ENCODE measurements around the gene ARL16.
"Not testable (repeated sequence)": the region's sequence is repeated elsewhere in the genome, so short reads cannot be mapped to it uniquely, and the experiment has no call there.

The ARL16 gene

DNA sequence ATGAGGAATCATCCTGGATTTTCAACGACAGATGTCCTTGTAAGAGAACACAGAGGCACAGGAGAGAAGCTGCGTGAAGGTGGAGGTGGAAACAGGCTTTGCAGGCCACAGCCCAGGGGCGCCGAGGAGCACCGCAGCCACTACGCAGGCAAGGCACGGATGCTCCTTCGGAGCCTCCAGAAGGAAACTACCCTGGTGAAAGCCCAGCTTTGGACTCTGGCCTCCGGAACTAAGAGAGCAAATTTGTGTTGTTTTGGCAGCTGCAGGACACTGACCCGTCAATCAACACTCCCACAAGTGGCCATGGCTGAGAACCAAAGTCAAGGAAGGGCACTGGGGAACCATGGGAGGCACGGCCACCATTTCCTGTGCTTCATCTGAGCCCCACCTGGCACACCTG is 3.4 kb downstream of the ARL16 start:
- Histone ChIP-seq H3K9me3 (ENCODE audit: control insufficient read depth in 2 of 2, low read length in 2 of 2) (no peaks in the 10 kb centered on the region), H3K4me3 (ENCODE audit: low read length in 2 of 2) (no peak overlapping the region), H3K36me3 (ENCODE audit: control insufficient read depth in 2 of 2, insufficient read depth in 2 of 2, low read length in 2 of 2) (peaks cover 0 to 5% of the 10 kb centered on the region in 2 donors), H3K4me1 (ENCODE audit: control insufficient read depth, insufficient read depth, low read length) (peaks cover 19% of the 10 kb centered on the region), H3K9ac (ENCODE audit: low read length in 2 of 2) (no peak overlapping the region), H3K27me3 (ENCODE audit: control insufficient read depth in 1 of 2, insufficient read depth in 2 of 2, low read length in 2 of 2) (no peaks in the 10 kb centered on the region), H3K27ac (ENCODE audit: low read length) (no peak overlapping the region)

GRCh38 chr17:81676906-81677305 is 6.7 kb downstream of the ARL16 start:
- H3K27me3 ChIP-seq (ENCODE audit: control insufficient read depth in 1 of 2, insufficient read depth in 2 of 2, low read length in 2 of 2) = no peaks in the 10 kb centered on the region
- H3K4me3 ChIP-seq (ENCODE audit: low read length in 2 of 2) = no peak overlapping the region
- H3K27ac ChIP-seq (ENCODE audit: low read length) = no peak overlapping the region

GRCh38 chr17:81675515-81676221 is 7.9 kb downstream of the ARL16 start:
- H3K4me1 ChIP-seq (ENCODE audit: control insufficient read depth, insufficient read depth, low read length); H3K27ac ChIP-seq (ENCODE audit: low read length); H3K9me3 ChIP-seq (ENCODE audit: control insufficient read depth in 2 of 2, low read length in 2 of 2); H3K4me3 ChIP-seq (ENCODE audit: low read length in 2 of 2); H3K27me3 ChIP-seq (ENCODE audit: control insufficient read depth in 1 of 2, insufficient read depth in 2 of 2, low read length in 2 of 2); H3K9ac ChIP-seq (ENCODE audit: low read length in 2 of 2): not testable (repeated sequence)
- H3K36me3 ChIP-seq (ENCODE audit: control insufficient read depth in 2 of 2, insufficient read depth in 2 of 2, low read length in 2 of 2) = peaks cover 17 to 23% of the 10 kb centered on the region in 2 donors

More at GRCh38 chr17:81676906-81677305, 6.7 kb downstream of the ARL16 start:
- Histone ChIP-seq H3K9me3 (ENCODE audit: control insufficient read depth in 2 of 2, low read length in 2 of 2) (no peaks in the 10 kb centered on the region), H3K36me3 (ENCODE audit: control insufficient read depth in 2 of 2, insufficient read depth in 2 of 2, low read length in 2 of 2) (peaks cover 9 to 17% of the 10 kb centered on the region in 2 donors), H3K4me1 (ENCODE audit: control insufficient read depth, insufficient read depth, low read length) (no peaks in the 10 kb centered on the region), H3K9ac (ENCODE audit: low read length in 2 of 2) (no peak overlapping the region)

DNA sequence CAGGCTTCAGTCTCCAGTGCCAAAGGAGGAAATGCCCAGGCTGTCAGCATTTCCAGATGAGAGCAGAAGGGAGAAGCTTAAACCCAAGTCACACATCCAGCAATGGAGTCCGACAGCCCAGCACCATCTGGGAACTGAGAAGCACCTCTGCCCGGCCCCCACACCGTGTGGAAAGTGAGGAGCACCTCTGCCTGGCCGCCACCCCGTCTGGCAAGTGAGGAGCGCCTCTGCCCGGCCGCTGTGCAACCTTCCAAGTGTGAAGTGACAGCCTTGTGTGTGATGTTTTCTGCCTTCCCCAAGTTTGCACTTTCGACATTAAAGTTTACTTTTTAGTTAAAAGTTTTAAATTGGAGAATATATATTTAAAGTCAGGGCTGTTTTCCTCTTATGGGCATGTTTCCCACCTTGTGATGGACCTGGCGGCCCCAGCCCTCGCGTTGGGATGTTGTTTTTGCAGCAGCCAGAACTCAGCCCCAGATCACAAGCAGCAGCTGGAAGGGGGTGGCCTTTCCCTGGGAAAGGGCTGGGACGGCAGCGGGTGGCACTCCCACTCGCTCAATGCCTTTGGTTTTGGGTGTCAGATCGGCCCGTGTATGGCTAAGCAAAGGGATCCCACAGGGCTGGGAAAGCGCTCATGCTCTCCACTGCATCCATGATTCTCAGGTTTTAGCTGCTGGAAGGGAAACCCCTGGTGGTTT is 9.9 kb downstream of the ARL16 start:
- Histone ChIP-seq H3K4me3 (ENCODE audit: low read length in 2 of 2) (no peak overlapping the region), H3K27ac (ENCODE audit: low read length) (no peak overlapping the region)

DNA sequence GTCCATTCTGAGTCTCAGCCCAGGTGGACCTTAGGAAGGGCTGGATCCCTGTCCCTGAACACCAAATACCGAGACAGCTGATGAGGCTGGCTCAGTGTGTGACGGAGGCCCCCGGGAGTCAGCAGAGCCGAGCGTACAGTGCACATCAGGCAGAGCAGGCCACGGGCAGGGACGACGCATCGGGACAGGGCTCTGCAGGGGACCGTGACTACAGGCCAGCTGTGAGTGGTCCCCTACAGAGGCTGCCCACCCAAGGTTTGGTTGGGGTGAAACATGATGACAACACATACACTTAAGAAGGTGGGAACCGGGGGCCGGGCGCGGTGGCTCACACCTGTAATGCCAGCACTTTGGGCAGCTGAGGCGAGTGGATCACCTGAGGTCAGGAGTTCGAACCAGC is 10.6 kb downstream of the ARL16 start:
- H3K9me3 ChIP-seq (ENCODE audit: control insufficient read depth in 2 of 2, low read length in 2 of 2) = no peaks in the 10 kb centered on the region
- no peaks in the 10 kb centered on the region for H3K27me3 ChIP-seq (ENCODE audit: control insufficient read depth in 1 of 2, insufficient read depth in 2 of 2, low read length in 2 of 2)
- H3K4me3 ChIP-seq (ENCODE audit: low read length in 2 of 2) = no peak overlapping the region
- H3K9ac ChIP-seq (ENCODE audit: low read length in 2 of 2) = no peak overlapping the region
- H3K27ac ChIP-seq (ENCODE audit: low read length) = no peak overlapping the region
- H3K4me1 ChIP-seq (ENCODE audit: control insufficient read depth, insufficient read depth, low read length) = no peaks in the 10 kb centered on the region
- H3K36me3 ChIP-seq (ENCODE audit: control insufficient read depth in 2 of 2, insufficient read depth in 2 of 2, low read length in 2 of 2) = peaks cover 21 to 22% of the 10 kb centered on the region in 2 donors

More for the DNA sequence above, 9.9 kb downstream of the ARL16 start:
- Histone ChIP-seq H3K36me3 (ENCODE audit: control insufficient read depth in 2 of 2, insufficient read depth in 2 of 2, low read length in 2 of 2) (peaks cover 21 to 22% of the 10 kb centered on the region in 2 donors), H3K9me3 (ENCODE audit: control insufficient read depth in 2 of 2, low read length in 2 of 2) (no peaks in the 10 kb centered on the region), H3K27me3 (ENCODE audit: control insufficient read depth in 1 of 2, insufficient read depth in 2 of 2, low read length in 2 of 2) (no peaks in the 10 kb centered on the region), H3K4me1 (ENCODE audit: control insufficient read depth, insufficient read depth, low read length) (no peaks in the 10 kb centered on the region), H3K9ac (ENCODE audit: low read length in 2 of 2) (no peak overlapping the region)

DNA sequence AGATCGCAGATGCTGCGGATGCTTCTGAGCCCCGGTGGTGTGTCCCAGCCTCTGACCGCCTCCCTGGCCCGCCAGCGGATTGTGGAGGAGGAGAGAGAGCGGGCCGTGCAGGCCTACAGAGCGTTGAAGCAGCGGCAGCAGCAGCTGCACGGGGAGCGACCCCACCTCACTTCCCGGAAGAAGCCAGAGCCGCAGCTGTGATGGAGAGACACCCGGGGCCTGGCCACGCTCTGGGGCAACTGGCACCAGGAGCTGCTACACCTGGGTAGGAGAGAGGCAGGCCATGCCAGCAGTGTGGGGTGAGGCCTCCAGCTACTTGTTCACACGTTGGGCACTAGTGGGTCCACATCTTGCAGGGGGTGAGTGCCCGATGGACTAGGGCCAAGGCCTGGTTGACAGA is 11.1 kb downstream of the ARL16 start:
- H3K4me1 ChIP-seq (ENCODE audit: control insufficient read depth, insufficient read depth, low read length) = no peaks in the 10 kb centered on the region
- no peak overlapping the region for H3K27ac ChIP-seq (ENCODE audit: low read length)
- H3K9ac ChIP-seq (ENCODE audit: low read length in 2 of 2) = no peak overlapping the region
- no peaks in the 10 kb centered on the region for H3K27me3 ChIP-seq (ENCODE audit: control insufficient read depth in 1 of 2, insufficient read depth in 2 of 2, low read length in 2 of 2)
- no peaks in the 10 kb centered on the region for H3K9me3 ChIP-seq (ENCODE audit: control insufficient read depth in 2 of 2, low read length in 2 of 2)
- peaks cover 21 to 22% of the 10 kb centered on the region in 2 donors for H3K36me3 ChIP-seq (ENCODE audit: control insufficient read depth in 2 of 2, insufficient read depth in 2 of 2, low read length in 2 of 2)
- H3K4me3 ChIP-seq (ENCODE audit: low read length in 2 of 2) = no peak overlapping the region

- Histone ChIP-seq H3K4me1 (ENCODE audit: control insufficient read depth, insufficient read depth, low read length) (peaks cover 17% of the 10 kb centered on the region), H3K36me3 (ENCODE audit: control insufficient read depth in 2 of 2, insufficient read depth in 2 of 2, low read length in 2 of 2) (peaks cover 19 to 23% of the 10 kb centered on the region in 2 donors), H3K9ac (ENCODE audit: low read length in 2 of 2) (no peak overlapping the region), H3K9me3 (ENCODE audit: control insufficient read depth in 2 of 2, low read length in 2 of 2) (no peaks in the 10 kb centered on the region), H3K27me3 (ENCODE audit: control insufficient read depth in 1 of 2, insufficient read depth in 2 of 2, low read length in 2 of 2) (no peaks in the 10 kb centered on the region), H3K27ac (ENCODE audit: low read length) (no peak overlapping the region), H3K4me3 (ENCODE audit: low read length in 2 of 2) (peak overlapping the region in 1 of 2 donors; percentile 8)
These were observed 15.8 kb downstream of the ARL16 start for GRCh38 chr17:81667754-81668153.

- peaks cover 10 to 11% of the 10 kb centered on the region in 2 donors for H3K36me3 ChIP-seq (ENCODE audit: control insufficient read depth in 2 of 2, insufficient read depth in 2 of 2, low read length in 2 of 2)
- H3K4me3 ChIP-seq (ENCODE audit: low read length in 2 of 2) = peak within 1 kb of the TSS; percentile 90
- peak within 1 kb of the TSS; percentile 83 to 89 for H3K9ac ChIP-seq (ENCODE audit: low read length in 2 of 2)
- no peaks in the 10 kb centered on the region for H3K9me3 ChIP-seq (ENCODE audit: control insufficient read depth in 2 of 2, low read length in 2 of 2)
- peak within 1 kb of the TSS; percentile 66 for H3K27ac ChIP-seq (ENCODE audit: low read length)
- H3K4me1 ChIP-seq (ENCODE audit: control insufficient read depth, insufficient read depth, low read length) = peaks cover 17% of the 10 kb centered on the region
- H3K27me3 ChIP-seq (ENCODE audit: control insufficient read depth in 1 of 2, insufficient read depth in 2 of 2, low read length in 2 of 2) = no peaks in the 10 kb centered on the region
These were observed 17.0 kb downstream of the ARL16 start, which contains the start of the genes CCDC137 and OXLD1 for GRCh38 chr17:81666342-81667191. Gene CCDC137, plus strand, starts transcription at chr17:81666737. Its CDS starts 30 bp downstream, at chr17:81666767. Gene OXLD1, minus strand, starts transcription at chr17:81666605. Its CDS starts 28 bp downstream, at chr17:81666577.

GRCh38 chr17:81666092-81666341 is 17.6 kb downstream of the ARL16 start:
- H3K9me3 ChIP-seq (ENCODE audit: control insufficient read depth in 2 of 2, low read length in 2 of 2) = no peaks in the 10 kb centered on the region
- peak overlapping the region; percentile 66 for H3K27ac ChIP-seq (ENCODE audit: low read length)
- H3K4me1 ChIP-seq (ENCODE audit: control insufficient read depth, insufficient read depth, low read length) = peaks cover 17% of the 10 kb centered on the region
- H3K27me3 ChIP-seq (ENCODE audit: control insufficient read depth in 1 of 2, insufficient read depth in 2 of 2, low read length in 2 of 2) = no peaks in the 10 kb centered on the region
- H3K36me3 ChIP-seq (ENCODE audit: control insufficient read depth in 2 of 2, insufficient read depth in 2 of 2, low read length in 2 of 2) = peaks cover 5 to 6% of the 10 kb centered on the region in 2 donors
- peak overlapping the region; percentile 90 for H3K4me3 ChIP-seq (ENCODE audit: low read length in 2 of 2)
- peak overlapping the region; percentile 83 to 89 for H3K9ac ChIP-seq (ENCODE audit: low read length in 2 of 2)

GRCh38 chr17:81665205-81666091 is 18.1 kb downstream of the ARL16 start:
- H3K9ac ChIP-seq (ENCODE audit: low read length in 2 of 2) = peak overlapping the region; percentile 83 to 89
- H3K4me1 ChIP-seq (ENCODE audit: control insufficient read depth, insufficient read depth, low read length) = peaks cover 17% of the 10 kb centered on the region
- no peaks in the 10 kb centered on the region for H3K9me3 ChIP-seq (ENCODE audit: control insufficient read depth in 2 of 2, low read length in 2 of 2)
- peak overlapping the region; percentile 66 for H3K27ac ChIP-seq (ENCODE audit: low read length)
- no peaks in the 10 kb centered on the region for H3K27me3 ChIP-seq (ENCODE audit: control insufficient read depth in 1 of 2, insufficient read depth in 2 of 2, low read length in 2 of 2)
- H3K36me3 ChIP-seq (ENCODE audit: control insufficient read depth in 2 of 2, insufficient read depth in 2 of 2, low read length in 2 of 2) = peaks cover 5% of the 10 kb centered on the region in 2 donors
- H3K4me3 ChIP-seq (ENCODE audit: low read length in 2 of 2) = peak overlapping the region; percentile 90
